HCT116 (cell line): ENCODE results near the gene ABTB2. TPM values are rescaled to one million over a fixed set of nuclear protein-coding genes. Genes with fewer than 3 reads are reported as not detected.

ENCODE experiments used
- ATAC-seq: fragments of 200-7000 bp; cut with Tn5 transposase; 2 replicates; pipeline ENCODE4 v1.9.1; 2020; ENCODE audit warnings: mild to moderate bottlenecking, moderate library complexity
- BruUV-seq: library from RNA; stranded (reverse); fragments of 400-500 nt; replicated peaks from 2 replicates; lab custom pipeline; 2021; lab: Mats Ljungman, UMichigan
- CTCF ChIA-PET: fragments of 300-600 bp; sonication (Branson Sonifier 250); formaldehyde crosslinking; loops from one replicate; lab custom pipeline; 2021; ENCODE audit warnings: antibody characterized with exemption; lab: Charles Lee
- POLR2A ChIA-PET: fragments of 300-600, 350-600 bp; sonication (Branson Sonifier 250); formaldehyde crosslinking; loops from one replicate; lab custom pipeline; 2021; ENCODE audit warnings: antibody characterized with exemption; lab: Charles Lee
- RAD21 ChIA-PET, 2 experiments: fragments of 300-600 bp; sonication (Branson Sonifier 250); formaldehyde crosslinking; loops; one replicate each; lab custom pipeline; 2023; ENCODE audit warnings: low total read pairs in 2 of 2; ENCODE audit not compliant: uncharacterized antibody in 2 of 2, unreplicated experiment in 2 of 2, low non-redundant PET in 1 of 2; lab: Charles Lee
- DNase-seq: peaks from one replicate; pipeline ENCODE4 v3.0.0-alpha.2; 2010; ENCODE audit warnings: low read depth, low spot score
- H2AFZ ChIP-seq: fragments of 200-600 bp; shearing (Covaris generic), sonication (generic); 2 replicates; pipeline ENCODE4 v1.6.1; 2017; ENCODE audit warnings: low read depth, mixed run types, mixed read lengths, antibody characterized with exemption, low read length; ENCODE audit not compliant: poor library complexity, severe bottlenecking
- H3K27ac ChIP-seq: 2 replicates; pipeline ENCODE4 v1.5.1; 2012; ENCODE audit warnings: low read depth, low read length
- H3K27me3 ChIP-seq: fragments of 200-600 bp; sonication (generic); 2 replicates; pipeline ENCODE4 v1.6.1; 2016; ENCODE audit warnings: mixed run types, low read length, mixed read lengths; ENCODE audit not compliant: insufficient read depth
- H3K36me3 ChIP-seq, 2 experiments: fragments of 200-500 bp in 1 of 2; fragments of 200-600 bp in 1 of 2; sonication (Bioruptor generic) in 1 of 2; sonication (generic) in 1 of 2; 2 replicates each; pipeline versions ENCODE4 v1.5.1 to v1.6.1; 2014 to 2016; ENCODE audit warnings: low read length in 2 of 2, inconsistent platforms in 1 of 2, mixed read lengths in 1 of 2, mixed run types in 1 of 2; ENCODE audit not compliant: insufficient read depth in 2 of 2, control insufficient read depth in 1 of 2
- H3K4me1 ChIP-seq, 2 experiments: fragments of 200-600 bp in 1 of 2; sonication (generic) in 1 of 2; 2 replicates each; pipeline versions ENCODE4 v1.5.1 to v1.6.1; 2012 to 2017; ENCODE audit warnings: low read length in 2 of 2, inconsistent platforms in 1 of 2, mild to moderate bottlenecking in 1 of 2, mixed read lengths in 1 of 2, mixed run types in 1 of 2, moderate library complexity in 1 of 2; ENCODE audit not compliant: insufficient read depth in 2 of 2, control insufficient read depth in 1 of 2
- H3K4me2 ChIP-seq: fragments of 200-600 bp; sonication (generic); 2 replicates; pipeline ENCODE4 v1.6.1; 2017; ENCODE audit warnings: mixed run types, low read length, mixed read lengths
- H3K4me3 ChIP-seq, 2 experiments: fragments of 200-600 bp in 1 of 2; sonication (generic) in 1 of 2; replicated peaks in 1 of 2; 2 replicates each; pipeline ENCODE4 v1.5.1; 2011 to 2016; ENCODE audit warnings: low read length in 2 of 2, control low read depth in 1 of 2, low read depth in 1 of 2, mild to moderate bottlenecking in 1 of 2, mixed read lengths in 1 of 2, mixed run types in 1 of 2
- H3K79me2 ChIP-seq: fragments of 200-600 bp; sonication (generic); 2 replicates; pipeline ENCODE4 v1.6.1; 2017; ENCODE audit warnings: mild to moderate bottlenecking, mixed run types, low read length, moderate library complexity, mixed read lengths; ENCODE audit not compliant: insufficient read depth
- H3K9ac ChIP-seq: fragments of 200-600 bp; sonication (generic); 2 replicates; pipeline ENCODE4 v1.6.1; 2016; ENCODE audit warnings: low read length, mixed read lengths
- H3K9me2 ChIP-seq: fragments of 200-600 bp; sonication (generic), shearing (Covaris generic); 2 replicates; pipeline ENCODE4 v1.6.1; 2017; ENCODE audit warnings: mixed run types, mild to moderate bottlenecking, moderate library complexity; ENCODE audit not compliant: insufficient read depth
- H3K9me3 ChIP-seq, 2 experiments: fragments of 200-500 bp in 1 of 2; fragments of 200-600 bp in 1 of 2; sonication (Bioruptor generic) in 1 of 2; sonication (generic) in 1 of 2; 2 replicates each; pipeline ENCODE4 v1.6.1; 2014 to 2017; ENCODE audit warnings: low read length in 2 of 2, mixed read lengths in 2 of 2, inconsistent platforms in 1 of 2, low read depth in 1 of 2, mild to moderate bottlenecking in 1 of 2, mixed run types in 1 of 2, moderate library complexity in 1 of 2; ENCODE audit not compliant: control insufficient read depth in 1 of 2, insufficient read depth in 1 of 2
- H4K20me1 ChIP-seq: fragments of 200-600 bp; sonication (generic), shearing (Covaris generic); 2 replicates; pipeline ENCODE4 v1.6.1; 2017; ENCODE audit warnings: mixed run types, mild to moderate bottlenecking, moderate library complexity; ENCODE audit not compliant: insufficient read depth
- ELF1 ChIP-seq: IDR thresholded peaks from 2 replicates; pipeline ENCODE4 v1.6.1; 2012; ENCODE audit warnings: low read depth, borderline replicate concordance
- EZH2 ChIP-seq: fragments of 200-600 bp; sonication (generic); IDR thresholded peaks from 2 replicates; pipeline ENCODE4 v1.6.1; 2017; ENCODE audit warnings: antibody characterized with exemption, mixed run types
- EZH2phosphoT487 ChIP-seq: fragments of 200-600 bp; IDR thresholded peaks from 2 replicates; pipeline ENCODE4 v1.6.1; 2018; ENCODE audit warnings: antibody characterized with exemption, borderline replicate concordance
- JUND ChIP-seq: IDR thresholded peaks from 2 replicates; pipeline ENCODE4 v1.6.1; 2012
- POLR2AphosphoS5 ChIP-seq: IDR thresholded peaks from 2 replicates; pipeline ENCODE4 v1.6.1; 2011; ENCODE audit warnings: mild to moderate bottlenecking, low read depth, low read length, moderate library complexity
- RAD21 ChIP-seq: IDR thresholded peaks from 2 replicates; pipeline ENCODE4 v1.6.1; 2012; ENCODE audit warnings: low read depth, mild to moderate bottlenecking
- SRF ChIP-seq: IDR thresholded peaks from 2 replicates; pipeline ENCODE4 v1.6.1; 2012; ENCODE audit warnings: low read depth
- intact Hi-C: fragments of 100-400 bp; cut with micrococcal nuclease; formaldehyde crosslinking; loops from 2 replicates; pipeline ENCODE4 v1.10.0; 2022
- total RNA-seq: library from RNA; stranded (reverse); gene quantifications from one replicate; pipeline ENCODE4 v1.2.1, GENCODE V29; 2021; ENCODE audit not compliant: unreplicated experiment
- TF ChIP-seq, protein P1 (sequence below): IDR thresholded peaks from 2 replicates; pipeline ENCODE4 v1.6.1; 2011; ENCODE audit warnings: mild to moderate bottlenecking, low read length, moderate library complexity; ENCODE audit not compliant: insufficient replicate concordance; ENCODE audit errors: extremely low read depth
- TF ChIP-seq, protein P2 (sequence below): IDR thresholded peaks from 2 replicates; pipeline ENCODE4 v1.6.1; 2012
- TF ChIP-seq, protein P3 (sequence below): IDR thresholded peaks from 2 replicates; pipeline ENCODE4 v1.6.1; 2012
- TF ChIP-seq, protein P4 (sequence below), 3 experiments: fragments of 200-600 bp in 1 of 3; sonication (generic) in 1 of 3; IDR thresholded peaks in 2 of 3; conservative IDR thresholded peaks in 1 of 3; 2 replicates each; pipeline ENCODE4 v1.5.1; 2012 to 2017; ENCODE audit warnings: low read depth in 2 of 3, low read length in 2 of 3, antibody characterized with exemption in 1 of 3, borderline replicate concordance in 1 of 3, control low read depth in 1 of 3, mild to moderate bottlenecking in 1 of 3, mixed read lengths in 1 of 3, mixed run types in 1 of 3, moderate library complexity in 1 of 3; ENCODE audit not compliant: insufficient read depth in 1 of 3

ABTB2 gene
- total RNA-seq, 1 experiment from 2014 or later, result 6.8 TPM

DNA sequence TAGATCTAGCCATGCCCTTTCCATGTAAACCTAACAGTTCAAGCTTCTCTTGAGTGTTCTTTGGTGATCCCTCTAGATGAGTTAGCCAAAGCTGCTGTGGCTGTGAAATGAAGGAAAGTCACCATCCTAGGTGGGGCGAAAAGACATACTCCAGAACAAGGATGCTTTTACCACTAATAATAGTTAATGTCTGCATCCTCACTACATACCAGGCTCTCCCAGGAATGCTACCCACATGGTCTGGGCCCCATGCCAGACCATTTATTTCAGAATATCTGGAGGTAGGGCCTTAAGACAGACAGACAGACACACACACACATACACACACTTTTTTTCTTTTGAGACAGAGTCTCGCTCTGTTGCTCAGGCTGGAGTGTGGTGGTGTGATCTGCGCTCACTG is 14.7 kb downstream of the ABTB2 start:
- TF ChIP-seq, protein P1, sequence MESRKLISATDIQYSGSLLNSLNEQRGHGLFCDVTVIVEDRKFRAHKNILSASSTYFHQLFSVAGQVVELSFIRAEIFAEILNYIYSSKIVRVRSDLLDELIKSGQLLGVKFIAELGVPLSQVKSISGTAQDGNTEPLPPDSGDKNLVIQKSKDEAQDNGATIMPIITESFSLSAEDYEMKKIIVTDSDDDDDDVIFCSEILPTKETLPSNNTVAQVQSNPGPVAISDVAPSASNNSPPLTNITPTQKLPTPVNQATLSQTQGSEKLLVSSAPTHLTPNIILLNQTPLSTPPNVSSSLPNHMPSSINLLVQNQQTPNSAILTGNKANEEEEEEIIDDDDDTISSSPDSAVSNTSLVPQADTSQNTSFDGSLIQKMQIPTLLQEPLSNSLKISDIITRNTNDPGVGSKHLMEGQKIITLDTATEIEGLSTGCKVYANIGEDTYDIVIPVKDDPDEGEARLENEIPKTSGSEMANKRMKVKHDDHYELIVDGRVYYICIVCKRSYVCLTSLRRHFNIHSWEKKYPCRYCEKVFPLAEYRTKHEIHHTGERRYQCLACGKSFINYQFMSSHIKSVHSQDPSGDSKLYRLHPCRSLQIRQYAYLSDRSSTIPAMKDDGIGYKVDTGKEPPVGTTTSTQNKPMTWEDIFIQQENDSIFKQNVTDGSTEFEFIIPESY, result no peak
- TF ChIP-seq, protein P2, sequence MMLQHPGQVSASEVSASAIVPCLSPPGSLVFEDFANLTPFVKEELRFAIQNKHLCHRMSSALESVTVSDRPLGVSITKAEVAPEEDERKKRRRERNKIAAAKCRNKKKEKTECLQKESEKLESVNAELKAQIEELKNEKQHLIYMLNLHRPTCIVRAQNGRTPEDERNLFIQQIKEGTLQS, result no peak
- no peak for TF ChIP-seq JUND
- TF ChIP-seq EZH2phosphoT487, result no peak
- TF ChIP-seq SRF, result no peak
- TF ChIP-seq, protein P3, sequence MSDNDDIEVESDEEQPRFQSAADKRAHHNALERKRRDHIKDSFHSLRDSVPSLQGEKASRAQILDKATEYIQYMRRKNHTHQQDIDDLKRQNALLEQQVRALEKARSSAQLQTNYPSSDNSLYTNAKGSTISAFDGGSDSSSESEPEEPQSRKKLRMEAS, result no peak
- no peak for TF ChIP-seq EZH2
- no peak for TF ChIP-seq ELF1
- no peak for TF ChIP-seq RAD21
- TF ChIP-seq POLR2AphosphoS5, result no peak
- TF ChIP-seq, protein P4, sequence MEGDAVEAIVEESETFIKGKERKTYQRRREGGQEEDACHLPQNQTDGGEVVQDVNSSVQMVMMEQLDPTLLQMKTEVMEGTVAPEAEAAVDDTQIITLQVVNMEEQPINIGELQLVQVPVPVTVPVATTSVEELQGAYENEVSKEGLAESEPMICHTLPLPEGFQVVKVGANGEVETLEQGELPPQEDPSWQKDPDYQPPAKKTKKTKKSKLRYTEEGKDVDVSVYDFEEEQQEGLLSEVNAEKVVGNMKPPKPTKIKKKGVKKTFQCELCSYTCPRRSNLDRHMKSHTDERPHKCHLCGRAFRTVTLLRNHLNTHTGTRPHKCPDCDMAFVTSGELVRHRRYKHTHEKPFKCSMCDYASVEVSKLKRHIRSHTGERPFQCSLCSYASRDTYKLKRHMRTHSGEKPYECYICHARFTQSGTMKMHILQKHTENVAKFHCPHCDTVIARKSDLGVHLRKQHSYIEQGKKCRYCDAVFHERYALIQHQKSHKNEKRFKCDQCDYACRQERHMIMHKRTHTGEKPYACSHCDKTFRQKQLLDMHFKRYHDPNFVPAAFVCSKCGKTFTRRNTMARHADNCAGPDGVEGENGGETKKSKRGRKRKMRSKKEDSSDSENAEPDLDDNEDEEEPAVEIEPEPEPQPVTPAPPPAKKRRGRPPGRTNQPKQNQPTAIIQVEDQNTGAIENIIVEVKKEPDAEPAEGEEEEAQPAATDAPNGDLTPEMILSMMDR (IDR thresholded peaks at IDR 0.05 in 2 of 3, conservative IDR thresholded peaks at IDR 0.05 in 1 of 3; ENCODE audit: borderline replicate concordance in 1 of 3, insufficient read depth in 1 of 3, low read depth in 2 of 3, low read length in 2 of 3), result no peak
- TF ChIP-seq, all 23 proteins: peak for 0
- RAD21 ChIA-PET, result no interaction called here
- no peaks in the 10 kb centered on the region for H3K36me3 ChIP-seq
- no peaks in the 10 kb centered on the region for H3K9me3 ChIP-seq
- no peaks in the 10 kb centered on the region for H3K27me3 ChIP-seq
- POLR2A ChIA-PET, result no interaction called here
- peaks cover 5% of the 10 kb centered on the region; the same call in 1 of the 2 replicates for H3K79me2 ChIP-seq
- no peak overlapping the region for H3K9ac ChIP-seq
- no peak overlapping the region for H3K4me3 ChIP-seq
- ATAC-seq, result no peak
- peaks cover 50 to 53% of the 10 kb centered on the region in 2 experiments for H3K4me1 ChIP-seq
- no peak overlapping the region for H3K27ac ChIP-seq
- CTCF ChIA-PET, result no interaction called here
- no peak overlapping the region for H2AFZ ChIP-seq
- no peaks in the 10 kb centered on the region for H4K20me1 ChIP-seq
- BruUV-seq, result no TSS peak
- DNase-seq, result no peak
- H3K9me2 ChIP-seq, result no peaks in the 10 kb centered on the region
- intact Hi-C loops, result no loop called here
- no peak overlapping the region for H3K4me2 ChIP-seq
